Measurements from ENCODE around the gene NOM1. TPM values are rescaled to one million over a fixed set of nuclear protein-coding genes. Genes with fewer than 3 reads are reported as not detected.
"Not testable (repeated sequence)": the region's sequence is repeated elsewhere in the genome, so short reads cannot be mapped to it uniquely, and the experiment has no call there.

The NOM1 gene
- polyA plus RNA-seq, 1 experiment: 10.4 TPM

DNA sequence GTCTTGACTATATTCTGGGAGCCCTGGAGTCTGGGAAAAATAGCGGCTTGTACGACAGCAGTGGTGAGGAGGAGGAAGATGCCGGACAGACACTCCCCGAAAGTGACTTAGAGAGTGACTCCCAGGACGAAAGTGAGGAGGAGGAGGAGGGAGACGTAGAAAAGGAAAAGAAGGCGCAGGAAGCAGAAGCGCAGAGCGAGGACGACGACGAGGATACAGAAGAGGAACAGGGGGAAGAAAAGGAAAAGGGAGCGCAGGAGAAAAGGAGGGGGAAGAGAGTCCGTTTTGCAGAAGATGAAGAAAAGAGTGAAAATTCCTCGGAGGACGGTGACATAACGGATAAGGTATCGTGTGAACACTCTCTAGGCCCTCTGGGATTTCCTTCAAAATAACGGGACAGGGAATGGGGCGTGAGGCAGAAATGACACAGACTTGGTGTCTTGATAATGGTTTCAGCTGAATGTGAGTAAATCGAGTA, 908 bp downstream of the NOM1 start:
- TF ChIP-seq CTCF (IDR thresholded peaks at IDR 0.05; ENCODE audit: low read depth, low read length): no peak
- DNase-seq (ENCODE audit: low read depth, low spot score): no peak
- Histone ChIP-seq H3K27ac (ENCODE audit: low read depth, low read length) (peak overlapping the region; percentile 70), H3K27me3 (ENCODE audit: control insufficient read depth, insufficient read depth, low read length) (no peaks in the 10 kb centered on the region), H3K4me3 (ENCODE audit: low read depth, low read length) (peak overlapping the region; percentile 67), H3K9me3 (ENCODE audit: control insufficient read depth, insufficient read depth, low read length) (no peaks in the 10 kb centered on the region; the same call in 1 of the 2 replicates)
- POLR2A ChIA-PET: interaction anchor here (0.6 to 2.2 kb wide), 4 partner anchors 43 to 186 kb away, joined by 3 to 7 read pairs (median 4); partner anchors contain the start of gene LMBR1
- CTCF ChIA-PET: interaction anchor here (0.6 to 2.2 kb wide), 12 partner anchors 8 to 1276 kb away, joined by 3 to 7 read pairs (median 4); partner anchors contain the start of gene LMBR1

DNA sequence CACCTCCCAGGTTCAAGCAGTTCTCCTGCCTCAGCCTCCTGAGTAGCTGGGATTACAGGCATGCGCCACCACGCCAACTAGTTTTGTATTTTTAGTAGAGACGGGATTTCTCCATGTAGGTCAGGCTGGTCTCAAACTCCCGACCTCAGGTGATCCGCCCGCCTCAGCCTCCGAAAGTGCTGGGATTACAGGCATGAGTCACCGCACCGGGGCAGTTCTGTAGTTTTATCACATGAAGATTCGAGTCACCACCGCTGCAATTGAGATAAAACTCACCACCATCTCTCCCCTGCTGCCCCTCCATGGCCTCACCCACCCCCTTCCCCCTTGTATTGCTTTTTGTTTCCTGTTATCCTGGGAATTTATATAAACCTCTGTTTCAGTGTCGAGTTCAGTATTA, 3.7 kb downstream of the NOM1 start:
- CTCF ChIA-PET; DNase-seq (ENCODE audit: low read depth, low spot score); POLR2A ChIA-PET; H3K27ac ChIP-seq (ENCODE audit: low read depth, low read length); H3K9me3 ChIP-seq (ENCODE audit: control insufficient read depth, insufficient read depth, low read length); H3K27me3 ChIP-seq (ENCODE audit: control insufficient read depth, insufficient read depth, low read length); H3K4me3 ChIP-seq (ENCODE audit: low read depth, low read length): not testable (repeated sequence)

DNA sequence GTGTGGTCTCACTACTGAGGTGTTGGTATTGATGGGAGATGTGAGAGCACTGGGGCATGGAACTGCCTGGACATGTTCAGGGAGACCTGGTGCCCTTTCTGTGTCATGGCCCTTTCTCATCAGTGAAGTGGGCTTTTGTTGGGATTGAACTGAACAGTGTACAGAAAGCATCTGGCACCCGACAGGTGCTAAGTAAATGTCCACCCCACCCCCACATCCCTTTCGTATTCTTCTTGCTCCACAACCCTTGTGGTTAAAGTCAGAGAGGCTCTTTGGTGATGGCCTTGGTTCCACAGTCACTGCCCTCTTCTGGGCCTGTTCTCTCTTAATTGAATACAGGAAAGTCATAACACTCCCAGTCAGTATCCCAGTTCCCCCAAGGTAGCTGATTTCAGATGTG, 5.4 kb downstream of the NOM1 start:
- CTCF ChIA-PET: interaction anchor here (0.6 to 1.2 kb wide), 3 partner anchors 15 to 294 kb away, joined by 3 to 9 read pairs (median 6); no protein-coding TSS in a partner anchor
- no peak for TF ChIP-seq CTCF (IDR thresholded peaks at IDR 0.05; ENCODE audit: low read depth, low read length)

DNA sequence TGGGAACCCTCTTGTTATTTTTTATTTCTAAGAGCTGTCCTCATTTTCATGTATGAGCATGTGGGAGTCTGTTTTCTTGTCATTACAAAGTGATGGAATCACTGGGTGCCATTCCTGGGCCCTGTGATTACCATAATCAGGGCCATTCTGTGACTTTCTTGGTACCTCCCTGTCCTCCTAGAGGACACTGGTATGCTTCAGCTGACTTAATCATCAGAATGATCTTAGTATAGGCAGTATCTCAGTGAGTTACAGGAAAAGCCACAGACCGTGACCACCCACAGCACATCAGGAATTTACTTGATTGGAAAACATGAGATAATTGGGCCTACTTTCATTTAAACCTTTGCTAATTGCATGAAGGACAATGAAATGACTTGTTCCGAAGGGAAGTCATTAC, 7.2 kb downstream of the NOM1 start:
- Histone ChIP-seq H3K9me3 (ENCODE audit: control insufficient read depth, insufficient read depth, low read length) (no peaks in the 10 kb centered on the region), H3K27ac (ENCODE audit: low read depth, low read length) (no peak overlapping the region), H3K4me3 (ENCODE audit: low read depth, low read length) (no peak overlapping the region), H3K27me3 (ENCODE audit: control insufficient read depth, insufficient read depth, low read length) (no peaks in the 10 kb centered on the region)
- no peak for DNase-seq (ENCODE audit: low read depth, low spot score)
- TF ChIP-seq CTCF (IDR thresholded peaks at IDR 0.05; ENCODE audit: low read depth, low read length): no peak
- POLR2A ChIA-PET: no interaction called here
- CTCF ChIA-PET: interaction anchor here (0.7 to 1.4 kb wide), 2 partner anchors 13 to 183 kb away, joined by 3 to 4 read pairs; no protein-coding TSS in a partner anchor

More for the DNA sequence above, 5.4 kb downstream of the NOM1 start:
- DNase-seq (ENCODE audit: low read depth, low spot score): no peak
- POLR2A ChIA-PET: no interaction called here
- H3K4me3 ChIP-seq (ENCODE audit: low read depth, low read length): no peak overlapping the region
- no peaks in the 10 kb centered on the region for H3K27me3 ChIP-seq (ENCODE audit: control insufficient read depth, insufficient read depth, low read length)
- H3K9me3 ChIP-seq (ENCODE audit: control insufficient read depth, insufficient read depth, low read length): no peaks in the 10 kb centered on the region
- H3K27ac ChIP-seq (ENCODE audit: low read depth, low read length): no peak overlapping the region

GRCh38 chr7:156962145-156962544, 12.6 kb downstream of the NOM1 start:
- POLR2A ChIA-PET: no interaction called here
- Histone ChIP-seq H3K27me3 (ENCODE audit: control insufficient read depth, insufficient read depth, low read length) (no peaks in the 10 kb centered on the region), H3K4me3 (ENCODE audit: low read depth, low read length) (no peak overlapping the region), H3K27ac (ENCODE audit: low read depth, low read length) (no peak overlapping the region), H3K9me3 (ENCODE audit: control insufficient read depth, insufficient read depth, low read length) (no peaks in the 10 kb centered on the region)
- TF ChIP-seq CTCF (IDR thresholded peaks at IDR 0.05; ENCODE audit: low read depth, low read length): no peak
- DNase-seq (ENCODE audit: low read depth, low spot score): no peak
- CTCF ChIA-PET: no interaction called here
